ENCODE measurements around the gene FAM186B.

The FAM186B gene

GRCh38 chr12:49647827-49648711, 42.6 kb upstream of the FAM186B start:
- no peak overlapping the region for H3K4me3 ChIP-seq (ENCODE audit: control insufficient read depth, low read depth, low read length)
- no peak for DNase-seq (ENCODE audit: low read depth)
- no peak for TF ChIP-seq CTCF (IDR thresholded peaks at IDR 0.05; ENCODE audit: control insufficient read depth, insufficient read depth, low read depth, low read length, missing control alignments)

GRCh38 chr12:49646871-49647654, 41.6 kb upstream of the FAM186B start:
- TF ChIP-seq CTCF (IDR thresholded peaks at IDR 0.05; ENCODE audit: control insufficient read depth, insufficient read depth, low read depth, low read length, missing control alignments): no peak

GRCh38 chr12:49646331-49646830, 40.9 kb upstream of the FAM186B start:
- H3K4me3 ChIP-seq (ENCODE audit: control insufficient read depth, low read depth, low read length): no peak overlapping the region
- DNase-seq (ENCODE audit: low read depth): no peak
- TF ChIP-seq CTCF (IDR thresholded peaks at IDR 0.05; ENCODE audit: control insufficient read depth, insufficient read depth, low read depth, low read length, missing control alignments): no peak

More at GRCh38 chr12:49646871-49647654, 41.6 kb upstream of the FAM186B start:
- no peak overlapping the region for H3K4me3 ChIP-seq (ENCODE audit: control insufficient read depth, low read depth, low read length)
- no peak for DNase-seq (ENCODE audit: low read depth)

GRCh38 chr12:49645146-49646039, 40.0 kb upstream of the FAM186B start:
- H3K4me3 ChIP-seq (ENCODE audit: control insufficient read depth, low read depth, low read length): no peak overlapping the region
- no peak for DNase-seq (ENCODE audit: low read depth)
- no peak for TF ChIP-seq CTCF (IDR thresholded peaks at IDR 0.05; ENCODE audit: control insufficient read depth, insufficient read depth, low read depth, low read length, missing control alignments)

- no peak overlapping the region for H3K4me3 ChIP-seq (ENCODE audit: control insufficient read depth, low read depth, low read length)
- peak; percentile 29 for DNase-seq (ENCODE audit: low read depth)
- peak; percentile 99 for TF ChIP-seq CTCF (IDR thresholded peaks at IDR 0.05; ENCODE audit: control insufficient read depth, insufficient read depth, low read depth, low read length, missing control alignments)
Measured at GRCh38 chr12:49644620-49644994, 39.2 kb upstream of the FAM186B start.

All from AG09309 (cell line).